ENCODE data around the gene GSTP1. TPM values are rescaled to one million over a fixed set of nuclear protein-coding genes. Genes with fewer than 3 reads are reported as not detected.
"Not testable (repeated sequence)": the region's sequence is repeated elsewhere in the genome, so short reads cannot be mapped to it uniquely, and the experiment has no call there.

GSTP1 gene
- polyA plus RNA-seq, 3 donors = 671 to 854 (median 757) TPM

DNA sequence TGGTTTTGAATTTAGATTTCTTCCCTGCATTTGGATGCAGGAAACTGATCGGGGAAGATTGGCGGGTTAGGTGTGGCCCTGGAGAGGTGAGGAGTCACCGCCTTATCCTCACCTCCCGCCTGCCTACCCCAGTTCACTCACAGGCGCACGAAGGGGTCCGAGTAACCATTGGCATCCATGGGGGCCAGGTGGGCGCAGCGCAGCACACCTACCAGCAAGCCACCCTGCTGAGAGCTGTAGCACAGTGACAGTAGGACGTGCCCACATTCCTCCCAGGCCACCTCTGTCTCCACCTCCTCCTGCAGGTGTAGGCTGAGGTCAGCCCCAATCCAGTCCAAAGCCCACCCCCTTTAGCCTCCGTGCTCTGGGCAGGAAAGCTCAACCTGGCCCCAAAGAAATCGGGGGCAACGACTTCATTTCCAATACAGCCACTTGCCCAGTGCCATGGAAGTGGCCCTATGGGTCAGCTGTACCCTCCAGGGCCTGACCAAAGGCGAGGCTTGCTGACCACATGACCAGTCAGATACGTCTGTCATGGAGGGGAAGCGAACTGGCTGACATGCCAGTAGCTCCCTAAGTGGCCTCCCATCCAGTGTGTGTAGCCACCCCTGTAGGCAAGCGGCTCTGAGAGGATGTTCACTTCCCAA, 29.8 kb downstream of the GSTP1 start:
- no peak for DNase-seq (ENCODE audit: low read depth in 3 of 3, low spot score in 2 of 3)

DNA sequence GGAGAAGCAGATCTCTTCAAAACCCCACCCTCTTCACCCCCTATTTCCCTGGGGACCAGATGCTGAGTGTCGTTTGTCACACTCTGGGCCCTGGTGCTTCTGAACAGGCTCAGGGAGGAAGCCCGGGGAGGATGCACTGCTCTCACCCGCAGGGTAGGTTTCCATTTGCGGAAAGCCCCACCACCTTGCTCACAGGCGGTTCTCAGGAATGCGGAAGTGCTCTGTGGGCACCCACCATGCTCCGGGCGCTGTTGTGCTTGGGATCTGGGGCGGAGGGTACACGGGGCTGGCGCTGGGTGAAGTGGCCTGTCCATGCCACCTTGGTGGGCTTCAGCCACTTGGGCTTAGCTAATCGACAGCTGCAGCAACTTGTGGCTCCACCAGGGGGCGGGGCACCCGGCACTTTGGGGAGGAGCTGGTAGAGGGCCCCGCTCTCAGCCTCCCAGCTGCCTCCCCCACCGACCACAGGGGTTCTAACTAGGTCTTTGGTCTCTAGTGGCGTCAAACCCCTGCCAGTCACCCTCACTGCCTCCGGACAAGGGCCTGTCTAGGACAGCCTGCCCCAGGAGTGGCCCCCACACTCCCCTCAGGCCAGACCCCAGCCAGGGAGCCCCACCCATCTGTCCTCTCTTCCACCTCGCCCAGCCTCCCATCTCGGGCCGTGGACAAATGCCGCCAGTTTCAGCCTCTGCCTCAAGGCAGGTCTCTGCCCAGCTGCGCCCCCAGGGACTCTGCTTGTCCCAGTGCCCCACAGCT, 30.5 kb downstream of the GSTP1 start:
- DNase-seq (ENCODE audit: low read depth in 3 of 3, low spot score in 2 of 3) = peak in 1 of 3 donors; percentile 40

DNA sequence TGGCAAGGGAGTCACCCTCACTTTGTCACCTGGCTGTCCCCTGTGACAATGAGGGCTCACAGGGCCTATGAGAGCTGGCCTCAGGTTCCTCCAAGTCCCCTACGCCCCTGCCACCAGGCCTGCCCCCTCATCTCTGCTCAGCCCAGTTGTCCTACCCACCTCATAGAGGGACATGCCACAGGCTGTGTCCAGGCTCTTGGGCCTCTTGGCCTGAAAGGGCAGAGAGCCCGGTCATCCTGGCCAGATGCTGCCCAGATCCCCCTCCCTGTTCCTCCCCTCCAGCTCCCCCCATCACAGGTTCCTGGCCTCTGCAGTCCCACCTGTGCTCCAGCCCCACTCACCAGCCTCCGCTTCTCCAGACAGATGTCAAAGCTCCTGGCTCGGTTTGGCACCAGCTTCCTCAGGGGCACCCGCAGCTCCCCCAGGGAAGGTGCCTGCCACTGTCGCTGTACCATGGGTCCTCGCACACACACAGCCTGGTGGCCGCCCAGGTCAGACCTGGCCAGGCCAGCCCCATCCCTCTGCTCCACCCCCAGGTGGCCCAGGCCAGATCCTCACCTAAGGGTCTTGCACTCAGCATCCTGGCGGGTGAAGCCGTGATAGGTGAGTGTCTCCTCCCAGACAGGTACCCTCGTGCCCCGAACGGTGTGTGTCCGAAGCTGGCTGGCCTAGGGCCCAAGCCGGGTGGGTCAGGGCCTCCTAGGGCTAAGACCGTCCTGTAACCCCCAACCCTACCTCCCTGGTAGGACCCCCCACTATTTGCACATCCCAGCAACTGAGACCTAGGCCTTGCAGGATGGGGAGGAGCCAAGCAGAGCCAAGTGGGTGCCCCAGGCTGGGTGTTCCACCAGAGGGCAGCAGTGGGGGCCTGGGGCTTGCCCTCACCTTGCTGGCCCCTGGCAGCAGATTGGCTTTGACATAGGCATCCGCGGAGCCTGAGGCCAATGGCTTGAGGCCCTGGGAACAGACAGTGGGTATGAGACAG, 31.4 kb downstream of the GSTP1 start:
- no peak for DNase-seq (ENCODE audit: low read depth in 3 of 3, low spot score in 2 of 3)

DNA sequence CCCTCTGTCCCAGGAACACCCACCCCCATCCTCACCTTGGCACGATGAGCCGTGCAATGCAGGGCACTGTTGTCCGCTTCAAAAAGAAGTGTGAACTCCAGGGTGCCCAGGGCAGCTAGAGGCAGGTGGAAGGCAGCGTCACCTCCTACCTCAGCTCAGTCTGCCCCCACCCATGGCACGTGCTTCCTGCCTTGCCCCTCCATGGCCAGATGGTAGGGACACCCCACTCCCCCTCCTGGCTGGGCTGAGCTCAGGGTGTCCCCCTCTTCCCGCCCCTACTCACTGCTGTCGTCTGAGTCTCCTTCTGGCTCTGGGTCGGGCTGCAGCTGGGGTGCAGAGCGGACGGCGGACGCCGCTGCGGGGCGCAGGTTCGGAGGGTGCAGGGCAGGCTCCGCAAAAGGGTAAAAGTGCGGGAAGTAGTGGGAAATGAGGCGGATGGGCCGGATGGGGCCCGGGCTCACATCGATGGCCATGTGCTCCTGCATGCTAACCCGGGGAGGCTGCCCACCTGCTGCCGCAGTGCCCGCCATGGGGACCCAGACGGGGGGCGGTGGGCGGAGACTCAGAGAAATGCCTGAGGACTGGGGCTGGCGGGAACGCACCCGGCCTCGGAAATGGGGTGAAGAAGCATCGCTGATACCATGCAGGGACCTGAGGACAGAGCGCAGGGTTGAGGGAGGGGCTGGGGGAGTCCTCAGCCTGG, 32.3 kb downstream of the GSTP1 start:
- DNase-seq (ENCODE audit: low read depth in 3 of 3, low spot score in 2 of 3) = no peak

DNA sequence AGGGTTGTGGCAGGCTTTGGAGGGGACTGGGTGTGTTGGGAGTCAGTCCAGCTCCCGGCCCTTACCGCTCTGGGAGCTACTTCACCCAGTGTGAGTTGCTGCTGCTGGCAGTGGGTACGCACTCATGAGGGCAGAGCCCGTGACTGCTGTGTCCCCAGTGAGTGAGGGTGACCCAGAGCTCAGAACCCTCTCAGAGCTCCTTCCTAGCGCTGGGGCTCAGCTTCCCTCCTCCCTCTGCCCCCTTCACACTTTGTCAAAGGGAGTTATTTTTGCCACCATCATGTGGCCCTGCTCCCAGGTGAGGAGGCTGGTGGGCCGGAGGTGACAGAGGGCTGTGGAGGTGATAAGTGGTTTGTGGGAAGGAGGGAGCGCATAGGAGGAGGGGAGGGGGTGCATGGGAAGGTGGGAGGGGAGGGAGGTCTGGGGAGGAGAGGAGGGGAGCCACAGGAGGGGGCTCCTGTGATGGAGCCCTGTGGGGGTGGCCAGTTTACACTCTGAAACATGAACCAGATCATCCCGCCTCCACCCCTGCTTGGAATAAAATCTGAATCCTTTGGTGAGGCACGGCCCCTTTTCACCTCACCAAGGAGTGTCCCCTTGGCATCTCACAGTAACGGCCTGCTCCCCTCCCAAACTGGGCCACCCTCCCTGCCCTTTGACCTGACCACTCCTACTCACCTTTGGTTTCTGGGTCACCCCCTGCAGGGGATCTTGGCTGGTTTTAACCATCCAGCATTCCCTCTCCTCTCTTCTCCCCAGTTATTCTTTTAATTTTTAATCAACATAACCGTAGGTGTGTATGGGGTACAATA, 33.0 kb downstream of the GSTP1 start:
- DNase-seq (ENCODE audit: low read depth in 3 of 3, low spot score in 2 of 3) = no peak

DNA sequence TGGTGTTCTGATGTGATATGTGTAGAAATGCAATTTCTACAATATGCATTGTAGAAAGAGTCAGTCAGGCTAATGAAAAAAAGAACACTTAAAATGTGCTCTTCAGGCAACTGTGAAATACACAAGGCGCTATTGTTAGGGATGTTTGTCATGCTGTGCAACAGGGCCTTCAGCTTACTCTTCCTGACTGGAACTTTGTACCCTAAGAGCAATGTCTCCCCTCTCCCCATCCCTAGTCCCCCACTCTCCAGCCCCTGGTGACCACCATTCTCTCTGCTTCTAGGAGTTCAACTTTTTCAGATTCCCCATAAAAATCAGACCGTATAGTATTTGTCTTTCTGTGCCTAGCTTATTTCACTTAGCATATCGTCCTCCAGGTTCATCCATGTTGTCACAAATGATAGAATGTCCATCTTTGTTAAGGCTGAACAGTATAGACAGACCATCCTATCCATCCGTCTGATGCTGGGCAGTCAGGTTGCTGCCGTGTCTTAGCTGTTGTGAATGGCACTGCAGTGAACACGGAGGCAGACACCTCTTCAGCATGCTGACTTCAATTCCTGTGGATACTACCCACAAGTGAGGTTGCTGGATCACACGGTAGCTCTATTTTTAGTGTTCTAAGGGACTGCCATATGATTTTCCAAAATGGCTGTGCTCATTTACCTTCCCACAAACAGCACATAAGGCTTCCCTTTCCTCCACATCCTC, 33.8 kb downstream of the GSTP1 start:
- DNase-seq (ENCODE audit: low read depth in 3 of 3, low spot score in 2 of 3) = no peak

DNA sequence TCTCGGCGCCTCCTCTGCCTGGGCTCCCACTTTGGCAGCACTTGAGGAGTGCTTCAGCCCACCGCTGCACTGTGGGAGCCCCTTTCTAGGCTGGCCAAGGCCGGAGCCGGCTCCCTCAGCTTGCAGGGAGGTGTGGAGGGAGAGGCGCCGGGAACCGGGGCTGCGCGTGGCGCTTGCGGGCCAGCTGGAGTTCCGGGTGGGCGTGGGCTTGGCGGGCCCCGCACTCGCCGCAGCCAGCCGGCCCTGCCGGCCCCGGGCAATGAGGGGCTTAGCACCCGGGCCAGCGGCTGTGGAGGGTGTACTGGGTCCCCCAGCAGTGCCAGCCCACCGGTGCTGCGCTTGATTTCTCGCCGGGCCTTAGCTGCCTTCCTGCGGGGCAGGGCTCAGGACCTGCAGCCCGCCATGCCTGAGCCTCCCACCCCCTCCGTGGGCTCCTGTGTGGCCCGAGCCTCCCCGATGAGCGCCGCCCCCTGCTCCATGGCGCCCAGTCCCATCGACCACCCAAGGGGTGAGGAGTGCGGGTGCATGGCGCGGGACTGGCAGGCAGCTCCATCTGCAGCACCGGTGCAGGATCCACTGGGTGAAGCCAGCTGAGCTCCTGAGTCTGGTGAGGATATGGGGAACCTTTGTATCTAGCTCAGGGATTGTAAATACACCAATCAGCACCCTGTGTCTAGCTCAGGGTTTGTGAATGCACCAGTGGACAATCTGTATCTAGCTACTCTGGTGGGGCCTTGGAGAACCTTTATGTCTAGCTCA, 35.5 kb downstream of the GSTP1 start:
- not testable (repeated sequence) for DNase-seq (ENCODE audit: low read depth in 3 of 3, low spot score in 2 of 3)

DNA sequence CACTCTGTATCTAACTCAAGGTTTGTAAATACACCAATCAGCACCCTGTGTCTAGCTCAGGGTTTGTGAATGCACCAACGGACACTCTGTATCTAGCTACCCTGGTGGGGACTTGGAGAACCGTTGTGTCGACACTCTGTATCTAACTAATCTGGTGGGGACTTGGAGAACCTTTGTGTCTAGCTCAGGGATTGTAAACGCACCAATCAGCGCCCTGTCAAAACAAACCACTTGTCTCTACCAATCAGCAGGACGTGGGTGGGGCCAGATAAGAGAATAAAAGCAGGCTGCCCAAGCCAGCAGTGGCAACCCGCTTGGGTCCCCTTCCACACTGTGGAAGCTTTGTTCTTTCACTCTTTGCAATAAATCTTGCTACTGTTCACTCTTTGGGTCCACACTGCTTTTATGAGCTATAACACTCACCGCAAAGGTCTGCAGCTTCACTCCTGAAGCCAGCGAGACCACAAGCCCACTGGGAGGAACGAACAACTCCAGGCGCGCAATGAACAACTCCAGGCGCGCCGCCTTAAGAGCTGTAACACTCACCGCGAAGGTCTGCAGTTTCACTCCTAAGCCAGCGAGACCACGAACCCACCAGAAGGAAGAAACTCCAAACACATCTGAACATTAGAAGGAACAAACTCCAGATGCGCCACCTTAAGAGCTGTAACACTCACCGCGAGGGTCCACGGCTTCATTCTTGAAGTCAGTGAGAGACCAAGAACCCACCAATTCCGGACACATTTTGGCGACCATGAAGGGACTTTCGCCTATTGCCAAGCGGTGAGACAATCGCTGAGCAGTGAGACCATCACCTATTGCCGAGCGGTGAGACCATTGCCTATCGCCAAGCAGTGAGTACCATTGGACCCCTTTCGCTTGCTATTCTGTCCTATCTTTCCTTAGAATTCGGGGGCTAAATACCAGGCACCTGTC, 36.3 kb downstream of the GSTP1 start:
- not testable (repeated sequence) for DNase-seq (ENCODE audit: low read depth in 3 of 3, low spot score in 2 of 3)

DNA sequence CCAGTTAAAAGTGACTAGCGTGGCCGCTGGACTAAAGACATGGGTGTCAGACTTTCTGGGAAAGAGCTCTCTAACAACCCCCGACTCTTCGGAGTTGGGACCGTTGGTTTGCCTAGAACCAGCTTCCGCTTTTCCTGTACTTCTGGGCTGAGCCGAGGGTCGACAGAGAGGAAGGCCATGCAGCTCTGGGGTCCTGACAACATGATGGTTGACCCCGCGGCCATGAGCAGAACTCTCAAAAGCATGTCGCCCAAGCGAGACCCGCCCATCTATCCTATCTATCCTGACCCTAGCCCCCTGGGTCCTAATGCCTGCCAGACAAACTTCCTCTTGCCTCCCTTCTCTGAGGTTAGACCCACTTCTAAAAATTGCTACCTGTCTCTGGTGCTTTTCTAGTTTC, 37.0 kb downstream of the GSTP1 start:
- DNase-seq (ENCODE audit: low read depth in 3 of 3, low spot score in 2 of 3) = not testable (repeated sequence)

DNA sequence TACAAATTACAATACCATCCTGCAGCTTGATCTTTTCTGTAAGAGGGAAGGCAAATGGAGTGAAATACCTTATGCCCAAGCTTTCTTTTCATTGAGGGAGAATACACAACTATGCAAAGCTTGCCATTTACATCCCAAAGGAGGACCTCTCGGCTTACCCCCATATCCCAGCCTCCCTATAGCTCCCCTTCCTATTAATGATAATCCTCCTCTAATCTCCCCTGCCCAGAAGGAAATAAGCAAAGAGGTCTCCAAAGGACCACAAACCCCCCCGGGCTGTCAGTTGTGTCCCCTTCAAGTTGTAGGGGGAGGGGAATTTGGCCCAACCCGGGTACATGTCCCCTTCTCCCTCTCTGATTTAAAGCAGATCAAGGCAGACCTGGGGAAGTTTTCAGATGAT, 38.3 kb downstream of the GSTP1 start:
- DNase-seq (ENCODE audit: low read depth in 3 of 3, low spot score in 2 of 3) = not testable (repeated sequence)

DNA sequence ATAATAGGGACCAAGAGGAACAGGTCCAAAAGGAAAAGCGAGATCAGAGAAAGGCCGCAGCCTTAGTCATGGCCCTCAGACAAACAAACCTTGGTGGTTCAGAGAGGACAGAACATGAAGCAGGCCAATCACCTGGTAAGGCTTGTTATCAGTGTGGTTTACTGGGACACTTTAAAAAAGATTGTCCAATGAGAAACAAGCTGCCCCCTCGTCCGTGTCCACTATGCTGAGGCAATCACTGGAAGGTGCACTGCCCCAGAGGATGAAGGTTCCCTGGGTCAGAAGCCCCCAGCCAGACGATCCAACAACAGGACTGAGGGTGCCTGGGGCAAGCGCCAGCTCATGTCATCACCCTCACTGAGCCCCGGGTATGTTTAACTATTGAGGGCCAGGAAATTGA, 39.3 kb downstream of the GSTP1 start:
- DNase-seq (ENCODE audit: low read depth in 3 of 3, low spot score in 2 of 3) = not testable (repeated sequence)

DNA sequence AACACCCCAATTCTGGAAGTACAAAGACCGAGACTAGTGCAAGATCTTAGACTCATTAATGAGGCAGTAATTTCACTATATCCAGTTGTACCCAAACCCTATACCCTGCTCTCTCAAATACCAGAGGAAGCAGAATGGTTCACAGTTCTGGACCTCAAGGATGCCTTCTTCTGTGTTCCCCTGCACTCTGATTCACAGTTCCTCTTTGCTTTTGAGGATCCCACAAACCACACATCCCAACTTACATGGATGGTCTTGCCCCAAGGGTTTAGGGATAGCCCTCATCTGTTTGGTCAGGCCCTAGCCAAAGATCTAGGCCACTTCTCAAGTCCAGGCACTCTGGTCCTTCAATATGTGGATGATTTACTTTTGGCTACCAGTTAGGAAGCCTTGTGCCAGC, 40.2 kb downstream of the GSTP1 start:
- DNase-seq (ENCODE audit: low read depth in 3 of 3, low spot score in 2 of 3) = not testable (repeated sequence)

DNA sequence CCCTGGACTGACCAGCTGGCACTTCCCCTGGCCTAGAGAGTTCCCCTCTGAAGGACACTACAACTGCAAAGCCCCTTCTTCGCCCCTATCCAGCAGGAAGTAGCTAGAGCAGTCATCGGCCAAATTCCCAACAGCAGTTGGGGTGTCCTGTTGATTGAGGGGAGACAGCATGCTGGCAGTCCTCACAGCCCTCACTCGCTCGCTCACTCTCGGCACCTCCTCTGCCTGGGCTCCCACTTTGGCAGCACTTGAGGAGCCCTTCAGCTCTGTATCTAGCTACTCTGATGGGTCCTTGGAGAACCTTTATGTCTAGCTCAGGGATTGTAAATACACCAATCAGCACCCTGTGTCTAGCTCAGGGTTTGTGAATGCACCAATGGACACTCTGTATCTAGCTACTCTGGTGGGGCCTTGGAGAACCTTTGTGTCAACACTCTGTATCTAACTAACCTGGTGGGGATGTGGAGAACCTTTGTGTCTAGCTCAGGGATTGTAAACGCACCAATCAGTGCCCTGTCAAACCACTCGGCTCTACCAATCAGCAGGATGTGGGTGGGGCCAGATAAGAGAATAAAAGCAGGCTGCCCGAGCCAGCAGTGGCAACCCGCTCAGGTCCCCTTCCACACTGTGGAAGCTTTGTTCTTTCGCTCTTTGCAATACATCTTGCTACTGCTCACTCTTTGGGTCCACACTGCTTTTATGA, 42.7 kb downstream of the GSTP1 start:
- DNase-seq (ENCODE audit: low read depth in 3 of 3, low spot score in 2 of 3) = not testable (repeated sequence)

DNA sequence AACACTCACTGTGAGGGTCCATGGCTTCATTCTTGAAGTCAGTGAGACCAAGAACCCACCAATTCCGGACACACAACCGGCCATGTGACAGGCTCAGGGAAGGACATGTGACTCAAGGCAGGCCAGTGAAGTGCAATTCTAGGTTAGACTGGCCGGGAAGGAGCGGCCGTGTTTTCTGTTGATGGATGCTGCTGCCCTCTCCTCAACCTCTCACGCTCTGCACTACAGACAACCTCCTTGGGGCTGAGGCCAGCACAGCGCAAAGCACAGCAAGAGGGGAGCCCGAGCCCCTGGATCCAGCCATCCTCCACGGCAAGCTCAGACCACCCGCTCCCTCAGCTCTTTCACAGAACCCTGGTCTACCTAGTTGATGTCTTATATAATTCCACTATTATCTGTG, 43.4 kb downstream of the GSTP1 start:
- DNase-seq (ENCODE audit: low read depth in 3 of 3, low spot score in 2 of 3) = no peak

DNA sequence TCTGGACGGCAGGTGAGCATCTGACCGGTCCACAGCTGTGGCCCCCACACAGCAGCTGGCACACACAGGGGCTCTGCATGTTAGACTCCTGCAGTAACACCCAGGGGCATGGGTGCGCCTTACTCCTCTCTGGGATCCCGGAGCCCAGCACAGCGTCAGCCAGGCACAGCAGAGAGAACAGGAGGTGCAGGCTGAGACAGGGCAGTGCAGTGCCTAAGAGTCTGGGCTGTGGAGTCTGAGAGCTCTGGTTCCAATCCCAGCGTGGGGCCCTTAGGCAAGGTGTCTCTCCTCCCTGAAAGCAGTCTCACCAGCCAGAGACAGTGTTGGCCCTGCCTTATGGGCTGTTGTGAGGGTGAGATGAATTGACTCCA, 43.8 kb downstream of the GSTP1 start:
- no peak for DNase-seq (ENCODE audit: low read depth in 3 of 3, low spot score in 2 of 3)

DNA sequence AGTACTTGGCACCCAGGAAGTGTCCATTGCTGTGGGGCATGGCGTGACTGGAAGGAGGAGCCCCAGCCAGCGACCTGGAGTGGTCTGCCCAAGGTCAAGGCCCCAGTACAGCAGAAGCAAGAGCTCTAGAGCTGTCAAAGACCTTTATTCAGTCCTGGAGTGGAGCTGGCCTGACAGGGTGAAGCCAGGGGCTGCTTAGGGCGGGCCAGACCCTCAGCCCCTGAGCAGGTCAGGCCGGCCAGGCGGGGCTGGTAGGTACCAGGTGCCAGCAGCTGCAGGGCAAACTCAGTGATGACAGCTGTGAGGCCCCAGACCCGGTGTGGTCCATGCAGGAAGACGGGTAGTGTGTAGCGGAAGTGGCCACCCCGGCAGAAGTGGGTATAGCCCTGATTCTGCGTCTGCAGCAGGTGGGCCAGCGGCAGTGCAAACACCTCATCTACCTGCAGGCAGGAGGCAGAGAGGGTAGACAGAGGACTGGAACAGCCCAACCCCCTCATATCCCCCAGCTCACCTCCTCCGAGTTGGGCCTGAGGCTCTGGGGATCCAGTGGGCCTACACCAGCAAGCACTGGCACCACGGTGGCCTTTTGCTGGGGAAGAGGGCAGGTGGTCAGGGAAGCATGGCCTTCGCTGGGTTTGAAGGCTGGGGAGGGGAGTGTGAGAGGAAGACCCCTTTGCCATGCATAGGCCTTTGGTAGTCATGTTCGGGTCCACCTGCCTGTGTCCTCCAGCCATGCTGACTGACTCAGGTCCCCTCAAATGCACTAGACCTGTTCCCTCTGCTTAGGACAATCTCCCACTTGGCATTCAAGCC, 44.4 kb downstream of the GSTP1 start:
- no peak for DNase-seq (ENCODE audit: low read depth in 3 of 3, low spot score in 2 of 3)

All from right renal cortex interstitium (tissue), 3 donors.